HG03460 (cell line): ENCODE data around the gene PTPRCAP.
A peak's percentile ranks its signal among the peaks of the same experiment; 100 is the strongest.

Experiments
- ATAC-seq: cut with Tn5 transposase; IDR thresholded peaks from one replicate; pipeline ENCODE4 v1.9.1; 2021; ENCODE audit not compliant: unreplicated experiment

Gene PTPRCAP

GRCh38 chr11:67398661-67399563 lies 38.6 kb downstream of the PTPRCAP start:
- ATAC-seq = no peak

DNA sequence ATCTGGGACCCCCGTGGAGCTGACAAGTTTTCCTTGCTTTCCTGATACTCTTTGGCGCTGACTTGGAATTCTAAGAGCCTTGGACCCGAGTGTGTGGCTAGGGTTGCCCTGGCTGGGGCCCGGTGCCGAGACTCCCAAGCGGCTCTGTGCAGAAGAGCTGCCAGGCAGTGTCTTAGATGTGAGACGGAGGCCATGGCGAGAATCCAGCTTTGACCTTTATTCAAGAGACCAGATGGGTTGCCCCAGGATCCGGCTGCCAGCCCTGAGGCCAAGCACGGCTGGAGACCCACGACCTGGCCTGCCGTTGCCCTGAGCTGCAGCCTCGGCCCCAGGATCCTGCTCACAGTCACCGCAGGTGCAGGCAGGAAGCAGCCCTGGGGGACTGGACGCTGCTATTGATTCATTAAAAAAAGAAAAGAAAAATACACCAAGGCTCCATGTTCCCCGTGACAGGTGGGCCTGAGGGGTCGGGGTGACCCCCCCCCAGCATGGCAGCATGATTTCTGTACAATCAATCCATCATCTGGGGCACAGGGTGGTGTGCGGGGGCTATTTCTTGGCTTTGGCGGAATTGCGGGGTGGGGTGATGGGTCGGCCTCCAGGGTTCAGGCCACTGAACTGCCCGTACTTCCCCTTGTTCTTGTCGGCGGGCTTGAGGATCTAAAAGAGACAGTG lies 39.4 kb downstream of the PTPRCAP start:
- no peak for ATAC-seq

DNA sequence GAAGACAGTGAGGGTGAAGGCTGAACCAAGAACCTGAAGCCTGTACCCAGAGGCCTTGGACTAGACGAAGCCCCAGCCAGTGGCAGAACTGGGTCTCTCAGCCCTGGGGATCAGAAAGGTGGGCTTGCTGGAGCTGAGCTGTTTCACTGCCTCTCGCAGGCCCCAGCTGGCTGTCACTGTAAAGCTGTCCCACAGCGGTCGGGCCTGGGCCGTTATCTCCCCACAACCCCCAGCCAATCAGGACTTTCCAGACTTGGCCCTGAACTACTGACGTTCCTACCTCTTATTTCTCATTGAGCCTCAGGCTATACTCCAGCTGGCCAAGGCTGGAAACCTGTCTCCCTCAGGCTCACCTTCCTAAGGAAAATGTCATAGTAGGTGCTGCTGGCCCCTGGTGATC lies 39.9 kb downstream of the PTPRCAP start:
- ATAC-seq = no peak

DNA sequence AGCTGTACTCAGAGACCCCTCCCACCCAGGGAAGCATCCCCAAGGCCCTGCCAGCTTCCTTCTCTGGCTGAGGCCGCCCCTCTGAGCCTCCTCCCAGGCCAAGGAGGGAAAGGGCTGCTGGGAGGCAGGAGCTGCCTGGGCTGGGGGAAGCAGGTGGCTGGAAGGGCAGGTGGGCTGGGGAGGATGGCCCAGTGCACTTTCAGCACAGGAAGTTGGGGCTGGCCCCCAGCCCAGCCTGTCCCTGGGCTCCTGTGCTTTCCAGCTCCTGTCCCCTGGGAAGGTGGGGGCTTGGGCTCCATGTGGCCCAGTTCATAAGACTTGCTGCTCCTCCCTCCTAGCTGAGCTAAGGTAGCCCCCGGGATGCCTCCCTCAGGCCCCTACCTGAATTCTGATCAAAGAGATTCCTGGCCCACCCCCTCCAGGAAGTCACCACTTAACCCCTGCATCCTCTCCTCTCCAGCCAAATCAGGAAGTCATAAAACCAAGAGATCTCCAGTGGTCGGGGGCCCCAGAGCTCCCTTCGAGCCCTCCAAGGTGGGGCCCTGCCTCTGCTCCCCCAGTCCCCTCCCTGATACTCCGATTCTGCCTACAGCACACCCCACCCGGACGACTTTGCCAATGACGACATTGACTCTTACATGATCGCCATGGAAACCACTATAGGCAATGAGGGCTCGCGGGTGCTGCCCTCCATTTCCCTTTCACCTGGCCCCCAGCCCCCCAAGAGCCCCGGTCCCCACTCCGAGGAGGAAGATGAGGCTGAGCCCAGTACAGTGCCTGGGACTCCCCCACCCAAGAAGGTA lies 40.7 kb downstream of the PTPRCAP start:
- no peak for ATAC-seq

DNA sequence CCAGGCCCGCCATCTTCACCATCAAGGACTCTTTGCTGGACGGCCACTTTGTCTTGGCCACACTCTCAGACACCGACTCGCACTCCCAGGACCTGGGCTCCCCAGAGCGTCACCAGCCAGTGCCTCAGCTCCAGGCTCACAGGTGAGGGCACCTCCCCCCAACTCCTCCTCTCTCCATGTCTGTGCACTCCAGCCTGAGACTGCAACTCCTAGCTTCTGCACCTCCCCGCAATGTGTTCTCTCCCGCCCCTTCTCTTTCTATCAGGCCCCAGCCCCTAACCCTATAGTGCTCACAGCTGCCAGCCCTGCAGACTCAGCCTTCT lies 41.3 kb downstream of the PTPRCAP start:
- no peak for ATAC-seq

DNA sequence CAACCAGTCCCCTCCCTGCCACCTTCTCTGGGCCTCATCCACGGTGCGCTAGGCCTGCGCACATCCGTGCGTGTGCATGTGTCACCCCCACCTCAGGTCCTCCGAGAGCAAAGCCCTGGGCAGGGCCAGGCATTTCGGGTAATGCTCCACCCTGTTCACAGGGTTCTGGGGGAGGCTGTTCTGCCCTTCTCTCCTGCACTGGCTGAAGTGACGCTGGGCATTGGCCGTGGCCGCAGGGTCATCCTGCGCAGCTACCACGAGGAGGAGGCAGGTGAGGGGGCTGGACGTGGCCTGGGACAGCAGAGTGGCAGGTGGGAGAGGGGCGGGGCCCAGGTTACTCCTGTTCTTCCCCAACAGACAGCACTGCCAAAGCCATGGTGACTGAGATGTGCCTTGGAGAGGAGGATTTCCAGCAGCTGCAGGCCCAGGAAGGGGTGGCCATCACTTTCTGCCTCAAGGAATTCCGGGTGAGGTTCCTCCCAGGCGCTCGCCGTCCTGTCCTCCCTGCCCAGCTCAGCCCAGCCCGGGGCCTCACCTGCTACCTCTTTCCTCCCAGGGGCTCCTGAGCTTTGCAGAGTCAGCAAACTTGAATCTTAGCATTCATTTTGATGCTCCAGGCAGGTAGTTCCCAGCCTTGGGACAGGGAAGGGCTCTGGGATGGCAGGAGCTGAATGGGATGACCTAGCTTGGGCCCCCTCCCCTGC lies 41.8 kb downstream of the PTPRCAP start:
- ATAC-seq = no peak

DNA sequence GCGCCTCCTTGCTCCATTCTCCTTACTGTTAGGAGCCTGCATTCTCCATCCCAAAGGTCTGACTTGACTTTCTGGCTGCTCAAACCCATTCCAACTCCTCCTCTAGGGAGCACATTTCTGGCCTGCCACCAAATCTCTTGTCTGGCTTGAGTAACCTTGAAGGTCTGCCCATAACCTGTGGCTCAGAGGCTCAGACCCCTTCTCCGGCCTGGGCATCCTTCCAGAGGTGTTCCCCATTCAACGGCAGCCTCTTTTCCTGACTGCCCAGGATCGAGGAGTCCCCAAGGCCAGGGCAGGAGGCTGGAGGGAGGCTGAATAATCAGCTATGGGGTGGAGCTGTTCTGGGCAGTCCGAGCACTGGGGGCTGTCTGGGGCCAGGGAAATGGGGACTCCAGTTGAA lies 43.5 kb downstream of the PTPRCAP start:
- no peak for ATAC-seq

- ATAC-seq = no peak
Observed at GRCh38 chr11:67393437-67393836, 44.0 kb downstream of the PTPRCAP start.

DNA sequence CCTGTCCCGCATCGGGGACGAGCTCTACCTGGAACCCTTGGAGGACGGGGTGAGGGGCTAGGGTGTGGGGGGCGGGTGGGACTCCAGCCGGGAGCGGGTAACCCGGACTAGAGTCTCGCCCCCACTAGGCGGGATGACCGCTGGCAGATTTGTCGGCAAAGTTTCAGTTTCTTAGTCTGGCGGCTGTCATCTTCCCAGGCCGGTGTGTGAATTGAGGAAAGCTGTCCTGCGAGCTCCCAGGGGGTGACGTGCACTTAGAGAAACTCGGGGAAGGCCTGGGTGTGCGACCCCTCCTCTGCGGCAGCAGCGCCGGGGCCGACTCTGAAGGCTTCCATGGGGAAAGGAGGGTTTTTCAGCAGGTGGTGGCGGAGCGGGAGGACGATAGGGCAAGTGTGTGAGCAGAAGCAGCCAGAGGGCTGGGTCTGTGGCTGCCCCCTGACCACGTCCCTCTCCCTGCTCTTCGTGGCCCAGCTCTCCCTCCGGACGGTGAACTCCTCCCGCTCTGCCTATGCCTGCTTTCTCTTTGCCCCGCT lies 45.2 kb downstream of the PTPRCAP start:
- ATAC-seq = peak; percentile 11

DNA sequence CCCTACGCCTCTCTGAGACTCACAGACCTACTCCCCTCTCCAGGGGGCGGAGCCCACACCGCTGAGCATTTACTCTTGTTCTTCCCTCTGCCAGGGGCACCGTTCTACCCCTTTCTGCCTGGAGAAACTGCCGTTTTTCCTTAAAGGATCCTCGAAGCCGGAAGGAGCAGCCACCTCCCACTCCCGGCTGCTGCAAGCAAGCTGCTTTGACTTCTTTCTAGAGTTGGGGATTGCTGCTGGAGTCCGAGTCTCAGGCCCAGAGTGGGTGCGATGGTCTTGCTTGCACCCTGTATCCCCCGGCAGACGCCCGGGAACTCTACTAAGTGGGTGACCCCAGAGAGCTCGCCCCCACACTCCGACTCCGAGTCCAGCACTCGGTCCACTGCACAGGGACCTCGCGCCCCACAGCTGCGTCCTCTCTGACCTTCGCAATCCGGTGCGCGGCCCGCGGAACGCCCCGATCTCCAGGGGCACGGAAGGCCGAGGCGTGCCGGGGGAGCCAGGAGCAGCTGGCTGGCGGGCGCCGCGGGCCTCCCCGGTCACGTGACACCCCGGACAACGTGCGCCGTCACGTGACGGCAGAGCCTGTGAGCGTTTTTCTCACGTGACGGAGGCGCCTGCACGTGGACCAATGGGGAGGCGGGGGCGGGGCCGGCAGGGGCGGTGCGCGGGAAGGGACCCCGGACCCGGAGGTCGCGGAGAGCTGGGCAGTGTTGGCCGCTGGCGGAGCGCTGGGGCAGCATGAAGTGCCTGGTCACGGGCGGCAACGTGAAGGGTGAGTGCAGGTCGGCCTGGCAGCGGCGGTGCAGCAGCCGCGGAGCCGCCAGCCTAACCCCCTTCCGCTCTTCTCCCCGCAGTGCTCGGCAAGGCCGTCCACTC lies 45.9 kb downstream of the PTPRCAP start, which contains the start of gene RAD9A:
Gene RAD9A, plus strand, starts transcription at position 683 of the 879 bp plus-strand sequence. Its CDS starts 59 bp downstream, at position 742.
- ATAC-seq = peak; percentile 49

DNA sequence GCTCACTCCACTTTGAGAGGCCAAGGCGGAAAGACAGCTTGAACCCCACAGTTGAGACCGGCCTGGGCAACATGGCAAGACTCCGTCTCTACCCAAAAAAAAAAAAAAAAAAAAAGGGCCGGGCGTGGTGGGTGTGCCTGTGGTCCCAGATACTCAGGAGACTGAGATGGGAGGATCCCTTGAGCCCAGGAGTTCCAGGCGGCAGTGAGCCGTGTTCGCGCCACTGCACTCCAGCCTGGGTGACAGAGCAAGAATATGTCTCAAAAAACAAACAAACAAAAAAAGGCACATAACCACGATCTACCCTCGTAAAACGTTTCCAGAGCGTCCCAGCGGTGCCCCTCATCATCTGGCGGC lies 46.6 kb downstream of the PTPRCAP start:
- ATAC-seq = no peak

DNA sequence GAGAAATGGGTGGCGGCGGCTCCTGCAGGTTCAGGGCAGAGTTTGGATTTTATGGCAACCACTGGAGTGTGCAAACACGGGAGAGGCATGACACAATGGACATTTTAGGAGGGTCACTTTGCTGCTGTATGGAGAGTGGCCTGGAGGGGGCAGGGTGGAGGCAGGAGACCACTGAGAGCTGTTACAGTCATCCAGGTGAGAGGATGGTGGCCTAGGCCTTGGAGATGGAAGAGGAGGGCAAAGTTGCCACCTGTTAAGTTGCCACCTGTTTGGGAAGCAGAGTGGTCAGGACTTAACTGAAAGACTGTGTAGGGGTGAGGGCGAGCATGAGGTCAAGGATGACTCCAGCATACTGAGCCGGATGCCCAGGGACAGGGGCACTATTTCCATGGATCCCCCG lies 48.0 kb downstream of the PTPRCAP start:
- ATAC-seq = no peak

DNA sequence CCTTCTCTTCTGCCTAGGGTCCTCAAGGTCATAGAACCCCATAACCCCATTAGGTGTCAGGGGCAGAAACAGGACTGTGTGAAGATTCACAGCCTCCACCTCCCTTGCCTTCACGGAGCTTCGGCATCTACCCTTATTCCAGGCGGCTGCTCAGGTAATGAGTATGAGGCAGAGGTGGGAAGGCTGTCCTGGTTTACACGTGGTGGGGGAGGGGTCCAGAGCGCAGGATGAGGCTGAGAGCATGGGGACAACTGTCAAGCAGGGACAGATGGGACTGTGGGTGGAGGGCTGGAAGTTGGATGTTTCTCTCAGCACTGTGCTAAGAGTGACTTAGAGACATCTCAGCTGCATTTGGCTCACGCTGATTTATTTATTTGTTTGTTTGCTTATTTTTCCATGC lies 50.0 kb downstream of the PTPRCAP start:
- no peak for ATAC-seq

- ATAC-seq = no peak
Observed at GRCh38 chr11:67387069-67387468, 50.4 kb downstream of the PTPRCAP start.
